SH-SY5Y (cell line): ENCODE results near the gene FAM131C.

Experiments
- GATA2 ChIP-seq: IDR thresholded peaks from 2 replicates; pipeline ENCODE4 v1.6.1; 2011; ENCODE audit warnings: mild to moderate bottlenecking, low read depth, low read length
- GATA3 ChIP-seq: IDR thresholded peaks from 2 replicates; pipeline ENCODE4 v1.6.1; 2011; ENCODE audit warnings: low read depth, mild to moderate bottlenecking, low read length, moderate library complexity

FAM131C gene

DNA sequence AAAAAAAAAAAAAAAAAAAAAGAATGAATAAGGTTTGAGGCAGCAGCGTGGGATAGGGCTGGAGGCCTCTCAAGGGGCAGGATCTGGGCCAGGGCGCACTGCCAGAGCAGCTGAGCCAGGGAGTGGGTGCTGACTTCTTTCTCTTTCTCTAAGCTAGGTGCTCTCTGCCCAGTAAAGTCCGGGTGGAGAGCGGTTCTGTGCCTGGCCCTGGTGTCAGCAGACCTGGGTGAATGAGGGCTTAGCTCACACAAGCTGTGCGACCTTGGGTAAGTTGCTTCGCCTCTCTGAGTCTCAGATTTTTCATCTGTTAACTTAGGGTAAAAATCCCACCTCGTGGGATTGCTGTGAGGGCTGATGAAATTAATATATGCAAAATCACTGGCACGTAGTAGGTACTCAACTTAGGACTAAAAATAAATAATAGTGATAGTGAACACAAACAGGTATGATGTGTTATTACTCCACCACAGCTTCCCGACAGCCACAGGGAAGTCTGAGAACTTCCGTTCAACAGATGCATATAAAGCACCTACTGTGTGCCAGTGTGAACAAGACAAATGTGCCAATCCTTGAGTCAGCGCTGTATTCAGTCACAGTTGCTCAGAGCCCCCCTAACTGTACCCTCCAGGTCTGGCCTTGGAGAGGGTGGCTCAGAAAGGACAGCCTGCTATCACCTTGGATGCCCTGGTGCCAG lies 2.0 kb upstream of the FAM131C start:
- TF ChIP-seq GATA2 (no peak), GATA3 (no peak)

DNA sequence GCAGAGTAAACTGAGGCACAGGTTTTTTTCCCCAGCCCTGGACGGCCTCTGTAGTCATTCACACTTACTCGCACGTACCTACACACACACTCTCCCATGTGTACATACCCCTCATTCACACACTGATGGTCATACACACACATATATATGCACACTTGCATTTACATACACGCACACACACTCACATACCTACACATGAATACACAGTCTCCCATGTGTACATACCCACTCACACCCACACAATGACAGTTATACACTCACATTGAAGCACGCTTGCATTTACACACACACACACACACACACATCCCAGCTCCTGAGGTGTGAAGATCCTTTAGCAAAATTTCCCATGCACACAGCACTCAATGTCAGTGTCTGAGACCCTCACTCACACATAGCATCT lies 766 bp upstream of the FAM131C start:
- TF ChIP-seq GATA2 (no peak), GATA3 (no peak)

DNA sequence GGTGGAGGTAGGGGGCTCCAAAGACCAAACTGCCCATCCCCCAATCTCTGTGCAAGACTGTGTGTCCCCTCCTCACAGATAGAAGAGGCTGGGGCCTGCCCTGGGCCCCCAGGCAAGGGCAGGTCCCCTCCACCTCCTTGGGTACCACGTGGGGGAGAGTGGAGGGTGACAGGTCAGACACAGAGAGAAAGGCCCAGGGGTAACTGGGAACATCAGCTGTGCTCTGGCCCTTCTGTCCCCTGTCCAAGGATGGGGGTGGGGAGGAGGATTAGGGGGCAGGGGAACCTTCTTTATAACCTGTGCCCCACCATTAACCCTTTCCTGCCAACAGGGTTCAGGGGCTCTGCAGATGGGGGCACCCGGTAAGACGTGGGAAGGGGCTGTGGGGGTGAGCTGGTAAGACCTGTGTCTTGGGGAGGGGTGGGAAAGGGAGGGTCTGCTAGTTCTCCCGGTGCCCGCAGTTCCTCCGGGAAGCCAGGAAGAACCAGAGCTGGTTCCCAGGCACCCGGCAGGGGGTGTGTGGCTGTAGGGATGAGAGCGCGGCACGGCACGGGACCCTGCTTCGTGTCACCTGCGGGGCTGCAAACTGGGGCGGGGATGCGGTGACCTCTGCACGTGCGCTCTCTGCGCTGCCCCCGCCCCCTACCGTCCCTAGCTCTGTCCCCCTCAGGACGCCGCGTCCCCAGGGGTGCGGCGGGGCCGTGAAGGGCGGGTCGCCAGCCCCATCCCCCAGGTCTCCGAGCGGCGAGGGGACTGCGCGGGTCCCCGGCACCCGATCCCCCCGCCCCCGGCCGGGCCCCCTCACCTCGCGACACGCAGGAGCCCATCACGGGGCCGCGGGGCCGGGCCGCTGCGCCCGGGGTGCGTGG lies 601 bp downstream of the FAM131C start:
- TF ChIP-seq GATA3 (no peak), GATA2 (no peak)

DNA sequence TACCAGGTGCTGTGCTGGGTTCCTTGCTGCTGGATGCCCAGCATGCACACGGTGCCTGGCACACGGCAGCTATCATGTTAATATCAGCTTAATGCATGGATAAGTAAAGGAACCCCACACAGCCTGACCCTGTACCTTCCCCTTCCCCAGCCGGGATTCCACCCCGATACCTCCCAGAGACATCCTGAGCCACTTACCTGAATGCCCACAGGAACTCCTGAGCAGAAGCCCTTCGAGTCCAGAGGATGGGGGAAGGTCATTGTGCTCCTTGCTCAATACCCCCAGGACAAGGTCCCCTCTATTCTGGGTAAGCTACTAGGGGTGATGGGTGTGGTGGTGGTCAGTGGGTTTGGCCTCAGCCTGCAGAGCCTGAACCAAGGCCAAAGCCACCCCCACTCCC lies 1.4 kb downstream of the FAM131C start:
- no peak for TF ChIP-seq GATA3
- no peak for TF ChIP-seq GATA2

DNA sequence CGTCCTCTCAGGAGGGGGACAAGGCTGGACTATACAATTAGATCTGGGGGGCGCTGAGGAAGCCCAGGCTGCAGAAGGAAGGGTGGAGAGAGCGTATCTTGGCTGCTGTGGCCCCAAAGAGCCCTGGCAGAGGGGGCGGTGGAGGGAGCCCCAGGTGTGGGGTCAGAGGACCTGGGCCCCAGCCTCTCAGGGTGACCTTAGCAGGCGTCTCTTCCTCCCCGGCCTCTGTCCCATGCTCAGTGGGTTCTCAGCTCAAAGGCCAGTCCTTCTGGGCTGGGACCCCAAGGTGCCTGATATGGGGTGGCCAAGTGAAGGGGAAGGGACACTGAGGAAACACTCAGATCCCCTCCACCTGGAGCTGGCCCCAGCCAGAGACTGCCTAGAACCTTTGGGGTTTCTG lies 1.8 kb downstream of the FAM131C start:
- TF ChIP-seq GATA3, result no peak
- no peak for TF ChIP-seq GATA2

DNA sequence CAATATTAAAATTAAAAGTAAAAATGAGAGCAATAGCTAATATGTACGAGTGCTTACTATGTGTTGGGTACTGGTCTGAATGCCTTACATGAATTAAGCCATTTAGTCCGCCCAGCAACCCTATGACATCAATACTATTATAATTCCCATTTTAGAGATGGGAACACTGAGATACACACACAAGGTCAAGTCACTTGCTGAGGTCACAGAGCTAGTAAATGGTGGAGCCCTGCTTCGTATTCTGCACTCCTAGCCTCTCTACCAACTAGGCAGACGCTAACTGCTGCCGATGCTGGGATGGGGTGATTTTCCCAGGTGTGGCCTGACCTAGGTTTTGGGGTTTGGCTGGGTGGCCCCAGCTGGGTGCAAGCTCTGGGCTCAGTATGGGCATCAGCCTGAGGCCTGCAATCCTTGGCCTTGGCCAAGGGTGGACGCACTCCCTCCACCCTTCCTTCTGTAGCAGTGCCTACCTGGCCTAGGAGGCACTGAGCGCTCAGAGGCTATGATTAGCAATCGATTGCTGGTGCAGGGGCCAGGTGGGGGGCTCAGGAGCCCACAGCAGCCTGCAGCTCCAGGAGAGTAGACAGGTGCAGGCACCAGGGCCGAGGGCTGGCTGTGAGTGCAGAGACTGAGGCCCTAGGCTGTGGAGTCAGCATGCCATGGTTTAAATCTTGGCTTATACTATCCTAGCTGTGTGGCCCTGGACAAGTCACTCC lies 2.7 kb downstream of the FAM131C start:
- TF ChIP-seq GATA3 (no peak), GATA2 (no peak)

DNA sequence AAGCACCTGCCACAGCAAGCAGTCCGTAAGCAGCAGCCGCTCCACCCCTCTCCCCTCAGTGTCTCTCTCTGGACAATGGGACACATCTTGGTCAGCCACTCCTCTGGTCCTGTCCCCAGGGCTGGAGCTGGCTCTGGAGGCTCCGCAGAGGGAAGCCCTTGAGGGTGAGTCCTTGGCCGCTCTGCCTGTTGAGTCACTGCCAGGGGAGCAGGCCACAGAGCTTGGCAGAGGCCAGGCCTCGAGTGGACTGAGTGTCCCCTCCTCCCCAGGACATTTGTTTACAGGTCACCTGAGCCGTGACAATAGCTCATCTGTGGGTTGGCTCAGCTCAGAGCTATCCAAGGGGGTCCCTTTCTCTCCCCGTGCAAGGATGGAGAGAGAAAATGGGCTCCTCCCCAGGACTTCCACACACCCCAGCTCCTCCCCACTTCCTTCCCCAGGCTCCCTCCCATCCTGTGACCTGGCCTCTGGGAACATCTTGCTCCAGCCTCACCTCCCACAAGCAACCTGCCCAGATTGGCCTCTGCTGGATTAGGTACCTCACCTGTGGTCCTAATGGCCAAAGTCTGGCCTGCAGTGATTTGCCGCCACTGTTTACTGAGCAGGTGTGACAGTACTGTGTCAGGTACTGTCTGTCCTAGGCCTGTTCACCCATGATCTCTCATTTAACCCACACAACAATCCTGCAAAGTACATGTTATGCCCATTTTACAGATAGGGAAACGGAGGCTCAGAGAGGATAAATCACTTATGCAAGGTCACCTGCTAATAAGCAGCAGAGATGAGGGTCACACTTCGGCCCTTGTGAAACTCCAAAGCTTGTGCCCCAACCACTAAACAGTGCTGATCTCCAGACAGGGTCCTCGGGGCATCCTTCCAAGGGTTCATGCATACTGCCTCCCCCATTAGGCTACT lies 4.8 kb downstream of the FAM131C start:
- TF ChIP-seq GATA2 (no peak), GATA3 (no peak)

DNA sequence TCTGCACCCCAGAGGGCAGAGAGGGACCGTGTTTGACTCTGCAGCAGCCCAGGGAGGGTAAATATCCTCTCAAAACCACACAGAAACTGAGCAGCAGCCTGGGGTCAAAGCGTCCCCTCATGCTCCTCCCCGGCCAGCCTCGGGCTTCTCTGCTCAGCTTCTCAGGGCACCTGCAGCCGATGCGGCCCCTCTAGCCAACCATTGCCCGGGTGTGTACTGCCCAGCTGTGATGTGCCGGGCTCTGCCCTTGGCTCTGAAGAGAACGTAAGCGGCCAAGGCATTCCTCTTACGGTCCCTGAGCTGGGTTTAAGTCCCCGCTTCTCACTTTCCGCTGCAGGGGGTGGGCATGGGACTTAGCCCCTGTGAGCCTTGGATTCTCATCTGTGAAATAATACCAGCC lies 5.5 kb downstream of the FAM131C start:
- no peak for TF ChIP-seq GATA3
- TF ChIP-seq GATA2, result no peak

DNA sequence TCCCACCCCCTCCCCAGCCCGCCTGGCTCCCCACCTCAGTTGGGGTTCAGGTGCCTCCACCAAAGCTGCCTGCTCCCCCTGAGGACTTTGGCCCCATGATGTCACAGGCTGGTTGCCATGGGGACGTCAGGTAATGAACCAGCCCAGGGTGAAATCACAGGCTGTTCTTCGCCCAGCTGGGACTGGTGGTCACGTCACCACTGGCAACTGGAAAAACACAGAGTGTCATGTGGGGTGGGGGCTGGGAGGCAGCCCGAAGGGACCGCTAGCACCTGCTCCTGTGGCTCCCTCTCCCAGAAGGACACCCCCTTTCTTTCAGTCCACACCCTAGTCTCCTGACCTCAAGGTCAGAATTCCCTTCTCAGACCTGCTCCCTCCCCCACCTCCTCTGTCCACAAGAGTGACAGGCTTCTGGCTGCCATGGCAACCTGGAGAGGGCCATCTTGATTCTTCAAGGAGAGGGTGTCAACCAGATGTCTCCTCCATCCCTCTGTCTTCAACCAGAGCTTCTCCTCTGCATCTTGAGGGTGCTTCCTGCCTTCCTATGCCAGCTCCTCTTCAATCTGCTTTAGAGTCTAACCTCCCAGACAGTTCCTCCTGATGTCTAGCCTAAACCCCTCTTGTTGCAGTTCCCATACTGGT lies 6.2 kb downstream of the FAM131C start:
- no peak for TF ChIP-seq GATA3
- no peak for TF ChIP-seq GATA2

DNA sequence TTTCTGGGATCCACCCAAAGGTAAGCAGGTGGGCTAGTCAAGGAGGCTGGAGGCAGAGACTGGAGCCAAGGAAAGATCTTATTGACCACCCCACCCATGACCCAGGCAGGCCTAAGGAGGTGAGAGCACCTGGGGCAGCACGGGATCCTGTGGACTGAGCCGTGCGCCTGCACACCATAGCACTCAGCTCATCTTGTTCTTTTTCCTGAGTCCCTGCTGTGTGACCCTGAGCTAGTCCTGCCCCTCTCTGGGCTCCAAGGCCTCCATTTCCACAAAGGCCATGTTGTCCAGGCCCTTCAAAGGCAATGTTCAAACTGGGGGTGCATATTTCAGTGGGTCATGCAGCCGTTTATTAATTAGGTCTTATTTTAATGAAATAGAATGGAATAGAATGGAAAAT lies 7.2 kb downstream of the FAM131C start:
- no peak for TF ChIP-seq GATA2
- no peak for TF ChIP-seq GATA3

DNA sequence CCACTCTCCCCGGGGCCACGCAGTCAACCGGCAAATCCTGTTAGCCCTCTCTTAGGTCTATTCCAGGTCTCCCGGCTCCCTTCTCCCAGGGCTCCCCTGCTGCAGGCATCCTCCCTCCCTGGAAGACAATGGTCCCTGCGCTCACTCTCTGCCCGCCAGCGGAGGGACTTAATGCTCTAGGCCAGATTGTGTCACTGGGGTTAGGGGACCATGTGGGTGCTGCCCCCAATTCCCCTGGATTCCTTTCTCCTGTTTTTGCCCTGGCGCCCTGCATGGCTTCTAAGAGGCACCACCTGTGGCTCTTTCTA lies 8.2 kb downstream of the FAM131C start:
- no peak for TF ChIP-seq GATA3
- TF ChIP-seq GATA2, result no peak

DNA sequence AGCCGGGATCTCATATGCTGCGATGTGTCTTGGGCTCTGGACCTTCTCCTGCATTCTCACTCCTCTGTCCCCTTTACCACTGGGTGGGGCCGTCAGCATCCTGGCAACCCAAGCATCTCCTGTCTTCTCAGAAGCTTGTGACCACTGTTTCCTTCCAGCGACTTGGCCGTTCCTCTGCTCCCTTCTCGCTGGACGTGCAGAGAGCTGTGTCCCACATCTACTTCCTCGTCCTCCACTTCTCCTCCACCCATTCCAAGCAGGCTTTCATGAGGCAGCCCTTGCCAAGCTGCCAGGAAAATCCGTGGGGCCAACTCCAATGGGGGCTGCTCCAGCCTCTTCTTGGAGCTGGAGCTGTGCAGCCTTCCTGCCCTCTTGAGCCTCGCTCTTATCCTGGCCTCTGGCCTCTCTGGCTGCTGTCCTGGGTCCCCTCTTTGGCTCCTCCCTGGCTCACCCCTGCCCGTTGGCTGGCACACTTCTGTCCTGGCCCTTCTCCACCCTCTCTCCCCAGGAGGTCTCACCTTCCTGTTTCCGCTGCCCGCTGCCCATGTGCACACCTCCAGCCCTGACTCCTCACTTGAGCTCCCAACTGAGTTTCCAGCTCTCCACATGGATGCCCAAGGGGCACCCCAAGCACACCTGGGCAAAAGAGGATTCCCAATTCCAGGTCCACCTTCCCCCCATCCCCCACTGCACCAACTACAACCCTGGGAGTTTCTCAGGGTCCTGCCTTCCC lies 8.7 kb downstream of the FAM131C start:
- TF ChIP-seq GATA2 (no peak), GATA3 (no peak)

DNA sequence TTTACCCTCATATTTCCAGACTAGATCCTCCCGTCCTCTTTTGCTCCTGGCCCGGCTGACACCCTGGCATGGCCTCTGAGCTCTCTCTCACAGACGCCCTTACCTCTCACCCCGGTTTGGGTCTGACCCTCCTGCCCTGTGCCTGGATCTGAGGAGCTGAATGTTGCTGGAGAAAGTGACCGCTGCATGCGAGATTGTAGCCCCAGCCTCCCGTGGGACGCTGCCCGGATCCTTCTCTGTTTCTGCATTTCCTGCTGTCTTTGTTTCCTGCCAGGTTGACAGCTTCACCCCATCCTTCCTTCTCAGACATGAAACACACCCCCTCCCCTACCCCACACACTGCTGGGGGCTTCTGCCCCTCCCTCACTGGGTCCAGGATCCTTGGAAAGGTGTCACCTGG lies 9.5 kb downstream of the FAM131C start:
- TF ChIP-seq GATA3 (no peak), GATA2 (no peak)
